Adrenal gland (tissue), 12 donors: ENCODE data around the gene XPNPEP3. TPM values are rescaled to one million over a fixed set of nuclear protein-coding genes. Genes with fewer than 3 reads are reported as not detected.

Source experiments
- DNase-seq, 7 donors: peaks; one replicate each; pipeline ENCODE4 v3.0.0-alpha.2; 2019 to 2020
- H3K27ac ChIP-seq, 5 donors: fragments of 200-600 bp; sonication (generic) in 4 of 5; 1 replicate in 3 of 5; 2 replicates in 2 of 5; pipeline versions ENCODE4 v1.5.1 to v1.8.0; 2016 to 2020; ENCODE audit warnings: mild to moderate bottlenecking in 1 of 5
- H3K27me3 ChIP-seq: fragments of 200-600 bp; 2 replicates; pipeline ENCODE4 v1.8.0; 2021
- H3K36me3 ChIP-seq, 2 donors: fragments of 200-600 bp; replicated peaks in 1 of 2; 1 replicate in 1 of 2; 2 replicates in 1 of 2; pipeline versions ENCODE4 v1.5.1 to v1.8.0; 2018 to 2022
- H3K4me1 ChIP-seq, 2 donors: fragments of 200-600 bp; replicated peaks in 1 of 2; 1 replicate in 1 of 2; 2 replicates in 1 of 2; pipeline versions ENCODE4 v1.5.1 to v1.8.0; 2018 to 2021
- H3K4me3 ChIP-seq, 4 donors: fragments of 200-600 bp; sonication (generic) in 3 of 4; one replicate each; pipeline ENCODE4 v1.5.1; 2016 to 2018
- H3K9me3 ChIP-seq, 3 donors: fragments of 200-600 bp; sonication (generic) in 1 of 3; replicated peaks in 1 of 3; 1 replicate in 2 of 3; 2 replicates in 1 of 3; pipeline versions ENCODE4 v1.5.1 to v1.8.0; 2016 to 2021
- POLR2A ChIP-seq, 2 donors: fragments of 450-650 bp; IDR thresholded peaks; one replicate each; pipeline ENCODE4 v1.6.1; 2017; ENCODE audit warnings: antibody characterized with exemption in 2 of 2, mild to moderate bottlenecking in 2 of 2, moderate library complexity in 1 of 2
- WGBS, 4 donors: extraction: QIAGEN DNeasy Blood & Tissue Kit in 2 of 4; methylation state at CpG; one replicate each; pipeline versions ENCODE4 v1.1.5 to v1.1.7; 2013 to 2017; 5-methylcytosine and 5-hydroxymethylcytosine counted together
- intact Hi-C, 2 donors: fragments of 100-400 bp; cut with DNase I; formaldehyde crosslinking; loops; one replicate each; pipeline versions ENCODE4 v1.14.1 to v1.15.0; 2022 to 2023
- polyA plus RNA-seq, 3 donors: library from polyadenylated mRNA; stranded (reverse); fragments of 200-250 nt in 2 of 3; fragments of 350-450 nt in 1 of 3; fragmentation: Illumina TruSeq in 1 of 3; extraction: RNeasy Lipid Tissue Mini Kit (QIAGEN cat#74804) in 1 of 3; gene quantifications; one replicate each; pipeline ENCODE4 v1.2.3, GENCODE V29; 2013 to 2014
- total RNA-seq, 9 donors: library from RNA; depleted of rRNA in 4 of 9; stranded (reverse); fragments of >200 nt in 4 of 9; fragments of 120-200 nt in 1 of 9; fragmentation: NEBNext Ultra II Directional in 1 of 9; extraction: Animal tissue kit (Norgen Biotek cat#: 25700) in 1 of 9; gene quantifications; one replicate each; pipeline versions ENCODE4 v1.1.0 to v1.2.4, GENCODE V29; 2013 to 2023
- TF ChIP-seq, protein P1 (sequence below), 6 experiments: fragments of 450-650 bp in 4 of 6; fragments of 200-600 bp in 2 of 6; sonication (generic) in 1 of 6; IDR thresholded peaks; 1 replicate in 5 of 6; 2 replicates in 1 of 6; pipeline versions ENCODE4 v1.5.1 to v1.8.0; 2016 to 2021; ENCODE audit warnings: antibody characterized with exemption in 6 of 6, mild to moderate bottlenecking in 2 of 6, moderate library complexity in 1 of 6
- donor health status: healthy with polysubstance abuse.
- donor health status: Bipolar disorder and iron deficiency.
- donor health status: DM: yes; HTN: yes; CAD: no.
- donor health status: DM: no; HTN: no; CAD: no.
- donor health status: DM: no; HTN: no; CAD: no.
- donor health status: DM: yes; HTN: yes; CAD: no.

XPNPEP3 gene
- total and polyA plus RNA-seq, 12 donors, result 6.4 to 41.1 (median 20.6) TPM

DNA sequence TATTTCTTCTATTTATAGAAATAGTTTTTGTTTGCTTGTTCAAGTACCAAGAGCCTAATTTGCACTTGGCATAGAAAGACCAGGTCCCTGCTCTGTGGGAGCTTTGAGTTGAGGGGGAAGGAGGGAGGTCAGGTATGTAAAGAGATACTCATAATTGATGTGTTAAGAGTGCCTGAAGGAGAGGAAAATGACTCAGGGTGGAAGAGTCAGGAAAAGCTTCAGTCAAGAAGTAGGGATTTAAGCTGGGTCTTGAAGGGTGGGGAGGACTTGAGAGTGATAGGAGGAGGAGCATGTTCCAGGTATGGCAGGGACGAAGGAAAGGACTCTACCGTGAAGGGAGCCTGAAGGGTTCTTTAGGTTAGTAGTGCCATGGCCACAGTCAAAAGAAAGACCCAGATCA is 103.2 kb downstream of the XPNPEP3 start:
- 75 to 86% (median 82%) methylated on average over 2 of the region's 2 CpGs for WGBS, 4 donors
- TF ChIP-seq POLR2A (IDR thresholded peaks at IDR 0.05), result no peak
- TF ChIP-seq, protein P1, sequence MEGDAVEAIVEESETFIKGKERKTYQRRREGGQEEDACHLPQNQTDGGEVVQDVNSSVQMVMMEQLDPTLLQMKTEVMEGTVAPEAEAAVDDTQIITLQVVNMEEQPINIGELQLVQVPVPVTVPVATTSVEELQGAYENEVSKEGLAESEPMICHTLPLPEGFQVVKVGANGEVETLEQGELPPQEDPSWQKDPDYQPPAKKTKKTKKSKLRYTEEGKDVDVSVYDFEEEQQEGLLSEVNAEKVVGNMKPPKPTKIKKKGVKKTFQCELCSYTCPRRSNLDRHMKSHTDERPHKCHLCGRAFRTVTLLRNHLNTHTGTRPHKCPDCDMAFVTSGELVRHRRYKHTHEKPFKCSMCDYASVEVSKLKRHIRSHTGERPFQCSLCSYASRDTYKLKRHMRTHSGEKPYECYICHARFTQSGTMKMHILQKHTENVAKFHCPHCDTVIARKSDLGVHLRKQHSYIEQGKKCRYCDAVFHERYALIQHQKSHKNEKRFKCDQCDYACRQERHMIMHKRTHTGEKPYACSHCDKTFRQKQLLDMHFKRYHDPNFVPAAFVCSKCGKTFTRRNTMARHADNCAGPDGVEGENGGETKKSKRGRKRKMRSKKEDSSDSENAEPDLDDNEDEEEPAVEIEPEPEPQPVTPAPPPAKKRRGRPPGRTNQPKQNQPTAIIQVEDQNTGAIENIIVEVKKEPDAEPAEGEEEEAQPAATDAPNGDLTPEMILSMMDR (IDR thresholded peaks at IDR 0.05), result no peak
- no peak overlapping the region for H3K4me3 ChIP-seq
- no peaks in the 10 kb centered on the region for H3K27me3 ChIP-seq
- intact Hi-C loops, result no loop called here
- H3K27ac ChIP-seq, result no peak overlapping the region
- peaks cover 0 to 39% of the 10 kb centered on the region in 2 donors for H3K36me3 ChIP-seq
- H3K4me1 ChIP-seq, result no peaks in the 10 kb centered on the region
- DNase-seq, result peak in 1 of 7 donors; percentile 14
- H3K9me3 ChIP-seq, result no peaks in the 10 kb centered on the region

DNA sequence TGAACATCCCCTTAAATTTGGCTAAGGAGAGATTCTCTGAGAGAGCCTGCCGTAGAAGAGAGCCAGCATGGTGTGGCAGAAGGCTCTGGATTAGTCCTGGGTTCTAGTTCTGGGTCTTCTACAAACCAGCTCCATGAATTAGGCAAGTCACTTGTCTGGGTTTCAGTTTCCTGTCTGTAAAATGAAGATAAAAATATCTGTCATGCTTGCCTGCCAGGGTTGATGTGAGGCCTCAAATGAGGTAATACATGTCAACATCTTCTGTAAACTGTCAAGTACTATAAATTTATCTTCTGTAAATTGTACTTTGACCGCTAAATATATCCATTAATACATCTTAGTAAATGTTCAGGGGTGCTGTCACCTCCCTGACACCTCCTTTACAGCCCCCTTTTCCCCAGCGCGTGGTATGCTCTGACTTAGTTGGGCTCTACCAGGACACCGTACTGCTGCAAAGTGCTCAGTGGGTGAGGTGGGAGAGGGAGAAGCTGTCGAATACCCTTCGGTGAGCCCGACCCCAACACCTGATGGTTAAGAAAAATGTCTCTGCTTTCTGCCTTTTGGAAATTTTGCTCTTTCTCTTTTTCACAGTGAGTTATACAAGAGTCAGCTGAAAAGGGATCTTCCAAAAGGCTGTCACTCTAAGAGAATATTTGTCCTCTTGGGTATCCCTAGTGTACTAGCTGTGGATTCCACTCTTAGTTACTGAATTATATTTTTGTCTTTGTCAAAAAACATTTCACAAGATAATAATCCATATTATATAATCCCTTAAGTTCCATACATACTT is 109.2 kb downstream of the XPNPEP3 start:
- intact Hi-C loops, result no loop called here
- no peaks in the 10 kb centered on the region for H3K27me3 ChIP-seq

DNA sequence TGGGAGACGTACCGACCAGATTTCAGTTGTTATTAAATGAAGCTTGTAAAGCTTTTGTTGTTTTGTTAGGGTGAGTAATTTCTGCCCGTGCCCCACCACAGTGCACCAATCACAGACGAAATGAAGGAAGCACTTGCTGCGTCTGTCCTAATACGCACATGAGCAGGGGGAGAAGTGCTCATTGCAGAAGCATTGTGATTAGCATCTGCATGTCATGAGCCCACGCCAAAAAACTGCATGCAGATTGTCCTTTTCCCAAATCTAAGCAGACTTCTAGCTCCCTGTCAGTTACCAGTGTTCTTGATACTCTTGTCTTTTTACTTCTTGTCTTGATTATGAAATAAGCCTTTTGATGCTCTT is 109.8 kb downstream of the XPNPEP3 start:
- Histone ChIP-seq H3K27me3 (no peaks in the 10 kb centered on the region), H3K36me3 (peaks cover 0 to 47% of the 10 kb centered on the region in 2 donors), H3K4me3 (no peak overlapping the region), H3K4me1 (no peaks in the 10 kb centered on the region), H3K27ac (no peak overlapping the region), H3K9me3 (no peaks in the 10 kb centered on the region)
- WGBS, 4 donors, result 79 to 86% (median 85%) methylated on average over 7 of the region's 7 CpGs
- intact Hi-C loops, result no loop called here
- no peak for DNase-seq
- no peak for TF ChIP-seq POLR2A (IDR thresholded peaks at IDR 0.05)
- TF ChIP-seq, protein P1 (IDR thresholded peaks at IDR 0.05), result no peak

More for the DNA sequence above, 109.2 kb downstream of the XPNPEP3 start:
- DNase-seq, result no peak
- no peak for TF ChIP-seq POLR2A (IDR thresholded peaks at IDR 0.05)
- TF ChIP-seq, protein P1 (IDR thresholded peaks at IDR 0.05), result no peak
- Histone ChIP-seq H3K4me1 (no peaks in the 10 kb centered on the region), H3K9me3 (no peaks in the 10 kb centered on the region), H3K27ac (no peak overlapping the region), H3K4me3 (no peak overlapping the region), H3K36me3 (peaks cover 0 to 47% of the 10 kb centered on the region in 2 donors)
- 92 to 96% (median 93%) methylated on average over 8 of the region's 8 CpGs for WGBS, 4 donors

DNA sequence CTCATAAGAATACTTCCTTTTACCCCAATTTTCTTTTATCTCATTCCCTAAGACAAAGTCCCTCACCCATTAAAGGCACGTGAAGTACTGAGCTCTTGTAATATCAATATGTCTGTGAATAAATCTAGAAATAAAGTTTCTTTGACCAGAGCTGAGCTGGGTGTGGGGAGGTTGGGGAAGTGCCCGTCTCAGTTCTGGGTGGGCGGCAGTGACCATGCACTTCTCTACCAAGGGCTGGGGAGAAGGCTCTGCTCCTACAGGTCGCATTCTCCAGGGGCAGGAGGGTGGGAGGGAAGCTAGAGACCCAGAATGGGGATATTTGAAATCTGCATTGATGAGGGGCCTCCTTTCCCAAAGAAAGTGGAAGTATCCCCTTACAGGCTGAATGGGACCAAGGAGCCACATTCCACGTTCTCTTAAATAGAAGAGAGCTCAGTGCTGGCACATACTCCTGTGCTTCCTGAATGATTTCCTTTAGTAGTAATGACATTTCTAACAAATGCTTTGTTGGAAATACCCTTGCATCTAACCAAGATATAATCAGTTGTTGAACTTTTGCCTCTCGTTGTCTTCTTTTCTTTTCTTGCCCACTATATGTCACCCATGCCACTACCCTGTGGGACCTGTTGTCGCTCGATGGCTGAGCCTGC is 110.3 kb downstream of the XPNPEP3 start:
- intact Hi-C loops, result no loop called here
- no peaks in the 10 kb centered on the region for H3K4me1 ChIP-seq
- H3K36me3 ChIP-seq, result peaks cover 0 to 49% of the 10 kb centered on the region in 2 donors
- 75 to 90% (median 83%) methylated on average over 8 of the region's 8 CpGs for WGBS, 4 donors
- H3K9me3 ChIP-seq, result no peaks in the 10 kb centered on the region
- no peaks in the 10 kb centered on the region for H3K27me3 ChIP-seq
- no peak for TF ChIP-seq POLR2A (IDR thresholded peaks at IDR 0.05)
- TF ChIP-seq, protein P1 (IDR thresholded peaks at IDR 0.05), result no peak
- no peak overlapping the region for H3K4me3 ChIP-seq
- DNase-seq, result no peak
- H3K27ac ChIP-seq, result no peak overlapping the region
